Vagina (tissue), 2 donors: ENCODE results near the gene B4GALT1. TPM values are rescaled to one million over a fixed set of nuclear protein-coding genes. Genes with fewer than 3 reads are reported as not detected.

Experiments
- DNase-seq, 2 donors: peaks; one replicate each; pipeline ENCODE4 v3.0.0-alpha.2; 2017; ENCODE audit errors: extremely low spot score in 2 of 2
- H3K27ac ChIP-seq: fragments of 200-600 bp; sonication (generic); one replicate; pipeline ENCODE4 v1.5.1; 2019
- H3K27me3 ChIP-seq: fragments of 200-600 bp; sonication (generic); one replicate; pipeline ENCODE4 v1.5.1; 2019
- H3K36me3 ChIP-seq, 2 donors: fragments of 200-600 bp; sonication (generic); one replicate each; pipeline ENCODE4 v1.5.1; 2017 to 2019
- H3K4me1 ChIP-seq: fragments of 200-600 bp; sonication (generic); one replicate; pipeline ENCODE4 v1.5.1; 2019
- H3K4me3 ChIP-seq, 2 donors: fragments of 200-600 bp; sonication (generic); 1 replicate in 1 of 2; 2 replicates in 1 of 2; pipeline ENCODE4 v1.5.1; 2016 to 2019
- H3K9me3 ChIP-seq: fragments of 200-600 bp; sonication (generic); one replicate; pipeline ENCODE4 v1.5.1; 2019
- CTCF ChIP-seq, 3 experiments: fragments of 450-650 bp in 2 of 3; fragments of 200-600 bp in 1 of 3; sonication (generic) in 1 of 3; IDR thresholded peaks; one replicate each; pipeline ENCODE4 v1.5.1; 2017 to 2019; ENCODE audit warnings: antibody characterized with exemption in 3 of 3, mild to moderate bottlenecking in 2 of 3, moderate library complexity in 2 of 3
- POLR2A ChIP-seq, 2 donors: fragments of 450-650 bp; IDR thresholded peaks; one replicate each; pipeline ENCODE4 v1.6.1; 2017; ENCODE audit warnings: antibody characterized with exemption in 2 of 2, mild to moderate bottlenecking in 2 of 2, moderate library complexity in 2 of 2
- POLR2AphosphoS5 ChIP-seq, 2 donors: sonication (generic); formaldehyde crosslinking; IDR thresholded peaks; one replicate each; pipeline ENCODE4 v1.9.0; 2017; ENCODE audit warnings: antibody characterized with exemption in 2 of 2, mild to moderate bottlenecking in 2 of 2, low read depth in 1 of 2; ENCODE audit not compliant: insufficient read depth in 1 of 2
- intact Hi-C: fragments of 100-400 bp; cut with DNase I; formaldehyde crosslinking; loops from one replicate; pipeline ENCODE4 v1.15.1; 2023
- total RNA-seq: library from RNA; depleted of rRNA; stranded (reverse); fragments of >200 nt; gene quantifications from one replicate; pipeline ENCODE4 v1.2.3, GENCODE V29; 2016

B4GALT1 gene
- total RNA-seq, 1 donor from 2014 or later: 85.2 TPM

GRCh38 chr9:33177086-33177485 lies 9.9 kb upstream of the B4GALT1 start:
- no peak for TF ChIP-seq POLR2AphosphoS5 (IDR thresholded peaks at IDR 0.05; ENCODE audit: insufficient read depth in 1 of 2, low read depth in 1 of 2)
- TF ChIP-seq CTCF (IDR thresholded peaks at IDR 0.05): no peak
- Histone ChIP-seq H3K36me3 (no peaks in the 10 kb centered on the region), H3K4me1 (peaks cover 16% of the 10 kb centered on the region), H3K9me3 (no peaks in the 10 kb centered on the region), H3K27me3 (no peaks in the 10 kb centered on the region), H3K27ac (no peak overlapping the region), H3K4me3 (no peak overlapping the region)
- no peak for DNase-seq
- intact Hi-C loops: no loop called here

- Histone ChIP-seq H3K27me3 (no peaks in the 10 kb centered on the region), H3K9me3 (no peaks in the 10 kb centered on the region), H3K27ac (no peak overlapping the region), H3K36me3 (no peaks in the 10 kb centered on the region), H3K4me3 (no peak overlapping the region), H3K4me1 (peaks cover 6% of the 10 kb centered on the region)
- intact Hi-C loops: no loop called here
- DNase-seq: no peak
- no peak for TF ChIP-seq POLR2AphosphoS5 (IDR thresholded peaks at IDR 0.05; ENCODE audit: insufficient read depth in 1 of 2, low read depth in 1 of 2)
- no peak for TF ChIP-seq CTCF (IDR thresholded peaks at IDR 0.05)
- TF ChIP-seq POLR2A (IDR thresholded peaks at IDR 0.05): no peak
Observed at GRCh38 chr9:33175649-33176325, 8.7 kb upstream of the B4GALT1 start.

DNA sequence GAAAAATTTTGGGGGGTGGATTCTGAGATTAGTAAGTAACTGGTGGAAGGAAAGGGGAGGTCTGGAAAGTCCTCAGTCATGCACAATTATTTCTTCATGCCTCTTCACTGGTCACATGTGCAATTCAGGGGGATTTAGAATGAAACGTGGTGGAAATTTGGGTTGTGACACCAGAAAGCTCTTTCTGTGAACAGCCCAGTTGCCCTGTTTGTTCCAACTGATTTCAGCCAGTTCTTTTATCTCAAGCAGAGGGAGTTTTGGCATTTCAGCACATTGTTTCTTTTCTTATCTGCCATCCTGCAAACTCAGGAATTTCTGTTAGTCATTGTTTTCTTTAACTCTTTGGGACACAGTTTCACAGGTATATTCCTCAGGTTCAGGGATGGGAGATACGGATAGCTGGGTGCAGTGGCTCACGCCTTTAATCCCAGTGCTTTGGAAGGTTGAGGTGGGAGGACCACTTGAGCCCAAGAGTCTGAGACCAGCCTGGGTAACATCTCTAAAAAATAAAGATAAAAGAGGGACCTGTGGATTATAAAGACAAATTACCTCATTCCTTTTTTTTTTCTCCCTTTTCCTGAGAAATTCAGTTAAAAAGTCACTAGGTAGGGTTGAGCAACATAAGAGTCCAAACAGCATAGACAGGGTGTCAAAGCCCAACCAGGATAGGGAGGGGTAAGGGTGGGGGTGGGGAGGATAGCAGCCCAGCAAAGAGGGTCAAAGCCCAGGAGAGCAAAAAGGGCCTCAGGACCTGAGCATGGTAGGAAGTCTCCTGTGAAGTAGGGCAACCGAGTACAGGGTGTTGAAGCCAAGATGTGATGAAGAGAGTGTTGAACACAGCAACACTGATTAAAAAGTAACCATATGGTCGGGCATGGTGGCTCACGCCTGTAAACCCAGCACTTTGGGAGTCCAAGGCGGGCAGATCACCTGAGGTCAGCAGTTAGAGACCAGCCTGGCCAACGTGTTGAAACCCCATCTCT lies 5.4 kb upstream of the B4GALT1 start:
- Histone ChIP-seq H3K9me3 (no peaks in the 10 kb centered on the region), H3K4me1 (peaks cover 15% of the 10 kb centered on the region), H3K27ac (no peak overlapping the region), H3K36me3 (no peaks in the 10 kb centered on the region), H3K4me3 (no peak overlapping the region), H3K27me3 (no peaks in the 10 kb centered on the region)
- TF ChIP-seq CTCF (IDR thresholded peaks at IDR 0.05): no peak
- no peak for TF ChIP-seq POLR2A (IDR thresholded peaks at IDR 0.05)
- TF ChIP-seq POLR2AphosphoS5 (IDR thresholded peaks at IDR 0.05; ENCODE audit: insufficient read depth in 1 of 2, low read depth in 1 of 2): no peak
- intact Hi-C loops: no loop called here
- peak in 1 of 2 donors; percentile 37 for DNase-seq

- Histone ChIP-seq H3K9me3 (no peaks in the 10 kb centered on the region), H3K4me3 (no peak overlapping the region), H3K36me3 (no peaks in the 10 kb centered on the region), H3K27ac (no peak overlapping the region), H3K4me1 (peaks cover 16% of the 10 kb centered on the region), H3K27me3 (no peaks in the 10 kb centered on the region)
- TF ChIP-seq POLR2A (IDR thresholded peaks at IDR 0.05) (no peak), CTCF (IDR thresholded peaks at IDR 0.05) (peak in 1 of 3 experiments; percentile 13), POLR2AphosphoS5 (IDR thresholded peaks at IDR 0.05; ENCODE audit: insufficient read depth in 1 of 2, low read depth in 1 of 2) (peak in 1 of 2 donors; percentile 16)
- DNase-seq: peak; percentile 81 to 83
- intact Hi-C loops: no loop called here
Observed at GRCh38 chr9:33170464-33171415, 3.6 kb upstream of the B4GALT1 start.
